ENCODE results near the gene OTUD4.
"Not testable (repeated sequence)": the region's sequence is repeated elsewhere in the genome, so short reads cannot be mapped to it uniquely, and the experiment has no call there.

Gene OTUD4

GRCh38 chr4:145153181-145153903, 27.0 kb downstream of the OTUD4 start:
- DNase-seq = no peak
- in situ Hi-C loops (cut with HindIII; ENCODE audit: low pct_ligation_motif_present, low pct_unique_long_range_greater_than_20kb, low sequenced_read_pairs) = no loop called here

GRCh38 chr4:145148980-145149379, 31.4 kb downstream of the OTUD4 start:
- no peak for DNase-seq
- in situ Hi-C loops (cut with HindIII; ENCODE audit: low pct_ligation_motif_present, low pct_unique_long_range_greater_than_20kb, low sequenced_read_pairs) = no loop called here

GRCh38 chr4:145136219-145136618, 44.2 kb downstream of the OTUD4 start:
- DNase-seq; in situ Hi-C loops (cut with HindIII; ENCODE audit: low pct_ligation_motif_present, low pct_unique_long_range_greater_than_20kb, low sequenced_read_pairs): not testable (repeated sequence)

- in situ Hi-C loops (cut with HindIII; ENCODE audit: low pct_ligation_motif_present, low pct_unique_long_range_greater_than_20kb, low sequenced_read_pairs) = no loop called here
- DNase-seq = no peak
These were observed 47.8 kb downstream of the OTUD4 start for GRCh38 chr4:145132511-145133098.

DNA sequence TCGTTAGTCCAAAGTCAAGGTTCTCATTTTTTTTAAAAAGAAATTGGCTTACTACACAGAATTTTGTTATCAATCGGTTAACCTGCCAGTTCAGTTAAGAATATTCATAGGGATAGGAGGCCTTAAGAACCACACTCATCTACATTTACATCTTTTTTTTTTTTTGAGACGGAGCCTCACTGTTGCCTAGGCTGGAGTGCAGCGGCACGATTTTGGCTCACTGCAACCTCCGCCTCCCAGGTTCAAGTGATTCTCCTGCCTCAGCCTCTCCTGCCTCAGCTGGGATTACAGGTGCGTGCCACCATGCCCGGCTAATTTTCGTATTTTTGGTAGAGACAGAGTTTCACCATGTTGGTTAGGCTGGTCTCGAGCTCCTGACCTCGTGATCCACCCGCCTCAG, 48.5 kb downstream of the OTUD4 start:
- in situ Hi-C loops (cut with HindIII; ENCODE audit: low pct_ligation_motif_present, low pct_unique_long_range_greater_than_20kb, low sequenced_read_pairs) = no loop called here
- DNase-seq = no peak

GRCh38 chr4:145130788-145131399, 49.5 kb downstream of the OTUD4 start:
- DNase-seq = peak; percentile 3
- in situ Hi-C loops (cut with HindIII; ENCODE audit: low pct_ligation_motif_present, low pct_unique_long_range_greater_than_20kb, low sequenced_read_pairs) = no loop called here

DNA sequence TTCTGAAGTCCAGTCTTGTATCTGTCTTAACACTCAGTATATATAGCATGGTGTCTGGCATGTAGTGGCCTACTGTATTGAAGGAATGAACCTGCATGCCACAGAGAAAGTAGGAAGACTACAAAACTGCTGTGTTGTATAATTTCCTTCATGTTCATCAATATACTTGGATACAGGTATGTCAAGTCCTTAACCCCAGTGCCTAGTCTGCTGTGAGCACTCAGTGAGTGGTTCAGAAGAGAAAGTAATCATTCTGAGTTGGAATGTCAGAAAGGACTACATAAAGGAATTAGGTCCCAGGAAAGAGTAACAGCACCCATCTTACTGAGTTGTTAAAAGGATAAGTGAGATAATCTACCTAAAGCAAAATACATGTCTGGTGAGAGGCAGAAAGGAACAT, 50.3 kb downstream of the OTUD4 start:
- in situ Hi-C loops (cut with HindIII; ENCODE audit: low pct_ligation_motif_present, low pct_unique_long_range_greater_than_20kb, low sequenced_read_pairs) = no loop called here
- no peak for DNase-seq

GRCh38 chr4:145125396-145125795, 55.0 kb downstream of the OTUD4 start:
- in situ Hi-C loops (cut with HindIII; ENCODE audit: low pct_ligation_motif_present, low pct_unique_long_range_greater_than_20kb, low sequenced_read_pairs) = no loop called here
- no peak for DNase-seq

DNA sequence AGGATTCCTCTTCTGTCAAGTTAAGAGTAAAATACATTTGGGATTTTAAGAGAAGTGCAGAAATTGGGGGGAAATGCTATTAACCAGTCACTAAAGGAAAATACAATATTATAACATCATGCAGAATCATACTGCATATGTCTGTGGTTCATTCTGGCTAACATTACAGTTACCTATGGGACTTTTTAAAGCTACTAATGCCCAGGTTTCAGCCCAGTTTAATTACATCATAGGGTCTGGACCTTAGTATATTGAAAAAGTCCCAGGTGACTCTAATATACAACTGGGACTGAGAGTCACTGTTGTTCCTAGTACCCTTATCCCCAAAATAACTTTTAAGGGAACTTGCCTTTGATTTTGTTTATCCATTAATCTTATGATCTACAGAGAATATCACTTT, 72.3 kb downstream of the OTUD4 start:
- in situ Hi-C loops (cut with HindIII; ENCODE audit: low pct_ligation_motif_present, low pct_unique_long_range_greater_than_20kb, low sequenced_read_pairs) = no loop called here

GRCh38 chr4:145107126-145107525, 73.3 kb downstream of the OTUD4 start:
- DNase-seq = no peak
- in situ Hi-C loops (cut with HindIII; ENCODE audit: low pct_ligation_motif_present, low pct_unique_long_range_greater_than_20kb, low sequenced_read_pairs) = no loop called here

More for the DNA sequence above, 72.3 kb downstream of the OTUD4 start:
- DNase-seq = no peak

- in situ Hi-C loops (cut with HindIII; ENCODE audit: low pct_ligation_motif_present, low pct_unique_long_range_greater_than_20kb, low sequenced_read_pairs) = no loop called here
These were observed 76.9 kb downstream of the OTUD4 start for GRCh38 chr4:145103496-145103895.

DNA sequence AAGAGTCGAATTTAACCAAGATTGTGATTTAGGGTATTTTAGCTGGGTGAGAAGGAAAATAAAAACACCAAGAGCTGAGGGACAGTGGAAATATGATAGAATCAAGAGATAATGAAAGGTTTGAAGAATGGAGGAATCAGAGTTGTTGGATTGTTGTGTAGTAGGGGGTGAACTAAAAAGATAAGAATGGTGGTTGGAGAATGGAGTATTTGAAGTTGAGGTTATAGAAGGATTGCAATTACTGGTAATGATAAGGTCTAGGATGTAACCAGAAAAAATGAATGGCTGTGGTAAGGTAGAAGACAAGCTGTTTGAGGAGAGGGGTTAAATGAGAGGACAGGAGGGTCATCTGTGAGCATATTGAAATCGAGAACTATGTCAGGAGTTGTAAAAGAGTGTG, 77.8 kb downstream of the OTUD4 start:
- DNase-seq = no peak
- in situ Hi-C loops (cut with HindIII; ENCODE audit: low pct_ligation_motif_present, low pct_unique_long_range_greater_than_20kb, low sequenced_read_pairs) = no loop called here

More at GRCh38 chr4:145103496-145103895, 76.9 kb downstream of the OTUD4 start:
- no peak for DNase-seq

DNA sequence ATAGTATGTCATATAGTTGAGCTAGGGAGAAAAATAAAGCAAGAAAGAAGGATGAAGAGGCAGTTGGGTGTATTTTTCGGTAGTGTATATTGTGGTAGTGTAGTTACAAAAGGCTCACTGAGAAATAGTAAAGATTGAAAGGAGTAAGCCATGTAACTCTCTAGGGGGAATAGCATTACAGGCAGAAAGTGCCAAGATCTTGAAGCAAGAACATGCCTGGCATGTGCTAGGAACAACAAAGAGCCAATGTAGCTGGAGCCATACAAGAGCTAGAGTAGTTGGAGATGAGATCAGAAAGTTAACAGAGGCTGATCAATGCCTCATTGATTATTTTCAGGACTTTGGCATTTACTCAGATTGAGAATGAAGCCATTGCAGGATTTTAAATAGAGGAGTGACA, 79.3 kb downstream of the OTUD4 start:
- no peak for DNase-seq
- in situ Hi-C loops (cut with HindIII; ENCODE audit: low pct_ligation_motif_present, low pct_unique_long_range_greater_than_20kb, low sequenced_read_pairs) = no loop called here

DNA sequence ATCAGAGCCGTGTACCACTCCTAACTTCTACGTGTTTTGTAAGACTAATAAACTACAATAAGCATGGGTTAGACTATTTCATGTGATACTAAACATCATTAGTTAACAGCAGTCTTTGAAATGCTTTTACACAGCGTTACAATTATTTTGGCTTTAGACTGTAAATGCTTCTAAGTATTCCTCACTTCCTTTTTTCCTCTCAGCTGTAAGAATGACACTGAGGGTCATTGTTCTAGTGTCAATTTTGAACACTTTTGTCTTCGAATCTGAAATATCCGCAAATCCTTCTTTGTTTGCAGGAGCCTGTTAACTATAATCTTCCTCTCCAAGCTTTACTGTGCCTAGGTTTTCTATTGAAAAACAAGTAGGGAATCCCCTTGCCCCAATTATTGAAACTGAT, 80.7 kb downstream of the OTUD4 start:
- in situ Hi-C loops (cut with HindIII; ENCODE audit: low pct_ligation_motif_present, low pct_unique_long_range_greater_than_20kb, low sequenced_read_pairs) = no loop called here

DNA sequence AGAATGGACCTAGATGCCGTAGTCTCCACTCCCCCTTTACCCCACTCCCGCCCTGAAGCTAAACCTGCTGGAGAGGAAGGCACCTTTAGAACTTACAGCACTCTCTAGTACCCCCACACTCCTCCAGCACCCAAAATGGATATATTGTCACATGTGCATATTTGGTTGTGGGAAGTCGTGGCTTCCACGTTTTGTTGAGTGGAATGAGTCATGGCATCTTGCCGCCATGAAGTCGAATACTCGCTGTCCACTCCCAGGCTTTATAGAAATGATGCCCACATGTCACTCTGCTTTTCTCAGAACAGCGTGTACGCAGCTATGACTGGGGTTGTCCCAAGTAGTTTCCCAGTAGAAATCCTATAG, 81.7 kb downstream of the OTUD4 start:
- DNase-seq = peak; percentile 70
- in situ Hi-C loops (cut with HindIII; ENCODE audit: low pct_ligation_motif_present, low pct_unique_long_range_greater_than_20kb, low sequenced_read_pairs) = no loop called here

More for the DNA sequence above, 80.7 kb downstream of the OTUD4 start:
- no peak for DNase-seq

DNA sequence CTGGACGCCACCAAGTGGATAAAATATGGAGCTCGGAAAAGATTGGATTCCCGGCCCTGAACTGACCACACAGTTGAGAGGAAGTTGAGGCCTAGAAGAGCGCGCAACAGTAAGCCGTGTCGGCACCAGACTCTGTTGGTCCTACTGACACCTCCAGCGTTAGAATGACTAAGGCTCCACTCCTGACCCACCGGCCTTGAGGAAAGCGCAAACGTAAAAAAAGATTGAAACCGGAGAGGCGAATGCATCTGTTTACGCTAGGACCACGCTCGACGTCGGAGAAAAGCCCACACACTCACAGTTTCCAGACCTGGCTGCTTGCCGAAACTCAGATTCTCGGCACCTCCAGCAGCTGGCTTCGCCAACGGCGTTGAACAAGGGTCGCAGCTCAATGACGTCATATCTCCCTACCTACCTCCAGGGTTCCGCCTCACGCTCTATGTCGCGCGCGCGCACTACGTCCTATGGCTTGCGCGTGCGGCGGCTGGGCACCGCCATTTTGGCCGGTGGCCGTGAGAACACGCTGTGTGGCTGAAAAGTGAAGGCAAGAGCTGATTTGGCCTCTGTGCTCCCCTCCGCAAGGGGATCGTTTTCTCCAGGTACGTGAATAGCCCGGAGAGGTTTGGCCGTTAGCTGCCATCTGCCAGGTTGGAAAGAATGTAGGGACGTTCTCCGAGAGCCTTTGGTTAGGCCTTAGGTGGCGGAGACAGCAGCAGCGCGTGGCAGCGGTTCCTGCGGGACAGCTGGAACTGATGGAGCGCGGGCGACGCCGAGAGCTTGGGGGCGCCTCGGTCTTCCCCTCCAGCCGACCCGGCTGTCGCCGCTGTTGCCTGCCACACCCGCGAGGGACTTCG, 82.3 kb downstream of the OTUD4 start, which contains the start of the genes ABCE1 and ANAPC10:
TSS of gene ABCE1 (plus strand) at position 491 of the 854 bp plus-strand sequence. CDS start 6,102 bp downstream, outside the sequence.
TSS of gene ANAPC10 (minus strand) at position 376 of the 854 bp plus-strand sequence. CDS start 2,097 bp downstream, outside the sequence.
- peak; percentile 97 for DNase-seq
- in situ Hi-C loops (cut with HindIII; ENCODE audit: low pct_ligation_motif_present, low pct_unique_long_range_greater_than_20kb, low sequenced_read_pairs) = no loop called here

DNA sequence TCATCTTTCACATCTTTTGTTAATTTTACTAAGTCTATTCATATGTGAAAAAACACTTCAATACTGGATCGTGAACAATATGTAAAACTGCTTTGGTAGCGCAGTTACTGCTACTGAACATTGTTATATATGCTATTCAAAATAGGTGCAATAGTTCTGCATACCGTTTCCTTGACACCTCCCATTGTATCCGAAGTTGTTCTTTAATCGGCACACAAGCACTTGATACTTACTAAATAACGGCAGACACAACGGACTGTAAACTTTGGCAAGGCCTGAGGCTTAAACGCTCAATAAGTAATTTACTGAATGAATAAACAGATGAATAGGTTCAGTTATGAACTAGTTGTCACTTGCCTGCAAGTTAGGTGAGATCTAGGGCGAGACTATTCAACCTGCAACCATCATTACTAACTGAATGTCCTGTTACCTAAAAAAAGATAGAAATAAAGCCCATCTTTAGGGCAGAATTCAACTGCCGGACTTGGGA, 83.0 kb downstream of the OTUD4 start:
- DNase-seq = no peak
- in situ Hi-C loops (cut with HindIII; ENCODE audit: low pct_ligation_motif_present, low pct_unique_long_range_greater_than_20kb, low sequenced_read_pairs) = no loop called here

GRCh38 chr4:145093638-145094037, 86.8 kb downstream of the OTUD4 start:
- no peak for DNase-seq
- in situ Hi-C loops (cut with HindIII; ENCODE audit: low pct_ligation_motif_present, low pct_unique_long_range_greater_than_20kb, low sequenced_read_pairs) = no loop called here

DNA sequence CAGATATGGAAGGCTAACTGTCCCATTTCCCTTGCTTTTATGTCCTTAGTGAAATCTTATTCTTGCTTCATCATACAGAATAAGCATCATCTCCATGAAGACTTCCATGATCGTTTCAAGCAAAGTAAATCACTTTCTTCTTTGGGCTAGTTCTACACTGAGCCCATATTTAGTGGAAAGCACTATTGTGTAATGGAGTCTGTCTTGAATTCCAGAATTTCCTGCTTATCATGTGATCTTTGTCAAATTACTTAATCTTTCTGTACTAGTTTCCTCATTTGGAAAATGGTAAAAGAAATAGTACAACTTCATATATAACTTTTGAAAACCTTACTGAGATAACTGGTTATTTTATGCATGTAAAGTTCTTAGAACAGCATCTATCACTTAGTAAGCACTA, 90.0 kb downstream of the OTUD4 start:
- in situ Hi-C loops (cut with HindIII; ENCODE audit: low pct_ligation_motif_present, low pct_unique_long_range_greater_than_20kb, low sequenced_read_pairs) = no loop called here
- DNase-seq = no peak

All from ACHN (cell line).